Measurements from ENCODE around the gene IPP.

- TF ChIP-seq MAX (IDR thresholded peaks at IDR 0.05) (no peak), CREB1 (IDR thresholded peaks at IDR 0.05; ENCODE audit: low read depth) (no peak), FOXM1 (IDR thresholded peaks at IDR 0.05; ENCODE audit: borderline replicate concordance, low read depth) (no peak), RAD21 (IDR thresholded peaks at IDR 0.05; ENCODE audit: low read depth) (no peak), ZBTB7A (IDR thresholded peaks at IDR 0.05; ENCODE audit: low read depth) (no peak), NFIC (IDR thresholded peaks at IDR 0.05) (no peak), TEAD4 (IDR thresholded peaks at IDR 0.05) (no peak), YY1 (IDR thresholded peaks at IDR 0.05; ENCODE audit: low read depth) (no peak), EP300 (IDR thresholded peaks at IDR 0.05; ENCODE audit: borderline replicate concordance) (no peak)
These were observed 25.3 kb upstream of the IPP start for GRCh38 chr1:45775794-45776193.
